GM12874 (cell line): ENCODE data around the gene TAS1R2.
A peak's percentile ranks its signal among the peaks of the same experiment; 100 is the strongest.

Source experiments
- TF ChIP-seq, protein P1 (sequence below): IDR thresholded peaks from 2 replicates; pipeline ENCODE4 v1.5.1; 2011; ENCODE audit warnings: low read depth, mild to moderate bottlenecking, control low read depth, low read length, moderate library complexity; ENCODE audit not compliant: insufficient read depth

Gene TAS1R2

DNA sequence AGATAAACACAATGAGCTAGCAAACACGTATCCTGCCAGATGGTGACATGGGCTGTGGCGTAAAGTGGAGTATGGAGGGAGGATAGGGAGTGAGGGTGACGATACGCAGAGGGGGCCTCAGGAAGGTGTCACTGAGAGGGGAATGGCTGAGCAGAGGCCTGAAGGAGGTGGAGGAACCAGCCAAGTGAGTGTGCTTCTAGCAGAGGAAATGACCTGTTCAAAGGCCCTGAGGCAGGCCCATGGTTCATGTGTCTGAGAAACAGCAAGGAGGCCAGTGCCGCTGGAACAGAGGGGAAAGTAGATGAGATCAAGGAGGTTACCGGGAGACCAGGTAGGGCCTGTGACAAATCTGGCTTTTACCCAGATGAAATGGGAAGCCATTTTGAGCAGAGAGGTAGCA, 36.0 kb downstream of the TAS1R2 start:
- TF ChIP-seq, protein P1, sequence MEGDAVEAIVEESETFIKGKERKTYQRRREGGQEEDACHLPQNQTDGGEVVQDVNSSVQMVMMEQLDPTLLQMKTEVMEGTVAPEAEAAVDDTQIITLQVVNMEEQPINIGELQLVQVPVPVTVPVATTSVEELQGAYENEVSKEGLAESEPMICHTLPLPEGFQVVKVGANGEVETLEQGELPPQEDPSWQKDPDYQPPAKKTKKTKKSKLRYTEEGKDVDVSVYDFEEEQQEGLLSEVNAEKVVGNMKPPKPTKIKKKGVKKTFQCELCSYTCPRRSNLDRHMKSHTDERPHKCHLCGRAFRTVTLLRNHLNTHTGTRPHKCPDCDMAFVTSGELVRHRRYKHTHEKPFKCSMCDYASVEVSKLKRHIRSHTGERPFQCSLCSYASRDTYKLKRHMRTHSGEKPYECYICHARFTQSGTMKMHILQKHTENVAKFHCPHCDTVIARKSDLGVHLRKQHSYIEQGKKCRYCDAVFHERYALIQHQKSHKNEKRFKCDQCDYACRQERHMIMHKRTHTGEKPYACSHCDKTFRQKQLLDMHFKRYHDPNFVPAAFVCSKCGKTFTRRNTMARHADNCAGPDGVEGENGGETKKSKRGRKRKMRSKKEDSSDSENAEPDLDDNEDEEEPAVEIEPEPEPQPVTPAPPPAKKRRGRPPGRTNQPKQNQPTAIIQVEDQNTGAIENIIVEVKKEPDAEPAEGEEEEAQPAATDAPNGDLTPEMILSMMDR = no peak

DNA sequence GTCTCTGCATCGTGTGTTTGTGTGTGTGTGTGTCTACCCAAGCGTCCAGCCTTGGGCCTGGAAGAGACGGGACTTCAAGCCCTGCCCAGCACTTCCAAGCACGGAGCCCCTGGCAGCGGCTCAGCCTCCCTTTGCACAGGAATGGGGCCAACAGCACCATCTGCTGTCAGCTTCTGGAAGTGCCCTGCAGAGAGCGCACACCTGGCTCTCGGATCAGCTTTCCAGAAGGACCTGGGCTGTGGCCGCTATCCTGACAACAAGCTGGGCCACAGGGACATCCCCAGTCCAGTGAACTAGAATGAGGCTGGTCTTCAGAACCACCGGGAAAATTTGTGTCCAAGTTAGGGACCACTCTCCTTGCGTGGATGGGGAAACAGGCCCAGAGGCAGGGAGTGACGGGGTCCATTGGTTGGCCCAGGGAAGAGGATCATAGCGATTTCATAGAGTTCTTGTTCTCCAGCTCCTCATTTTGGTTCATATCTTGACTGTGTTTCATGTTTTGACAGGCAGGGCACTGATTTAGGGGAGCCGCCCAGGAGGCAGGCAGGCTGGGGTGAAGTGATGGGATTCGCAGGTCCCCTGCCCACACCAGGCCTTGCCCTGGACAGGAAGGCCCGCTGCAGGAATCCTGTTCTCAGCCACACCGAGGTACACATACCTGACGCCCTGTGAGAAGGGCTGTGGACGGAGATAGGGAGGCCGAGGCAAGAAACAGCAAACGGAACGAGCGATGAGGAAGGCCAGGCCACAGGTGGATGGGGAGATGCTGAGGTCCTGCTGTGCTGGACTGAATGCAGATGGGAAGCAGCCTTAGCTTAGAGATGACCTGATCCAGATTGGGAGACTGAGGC, 38.4 kb downstream of the TAS1R2 start:
- TF ChIP-seq, protein P1 = peak; percentile 96

DNA sequence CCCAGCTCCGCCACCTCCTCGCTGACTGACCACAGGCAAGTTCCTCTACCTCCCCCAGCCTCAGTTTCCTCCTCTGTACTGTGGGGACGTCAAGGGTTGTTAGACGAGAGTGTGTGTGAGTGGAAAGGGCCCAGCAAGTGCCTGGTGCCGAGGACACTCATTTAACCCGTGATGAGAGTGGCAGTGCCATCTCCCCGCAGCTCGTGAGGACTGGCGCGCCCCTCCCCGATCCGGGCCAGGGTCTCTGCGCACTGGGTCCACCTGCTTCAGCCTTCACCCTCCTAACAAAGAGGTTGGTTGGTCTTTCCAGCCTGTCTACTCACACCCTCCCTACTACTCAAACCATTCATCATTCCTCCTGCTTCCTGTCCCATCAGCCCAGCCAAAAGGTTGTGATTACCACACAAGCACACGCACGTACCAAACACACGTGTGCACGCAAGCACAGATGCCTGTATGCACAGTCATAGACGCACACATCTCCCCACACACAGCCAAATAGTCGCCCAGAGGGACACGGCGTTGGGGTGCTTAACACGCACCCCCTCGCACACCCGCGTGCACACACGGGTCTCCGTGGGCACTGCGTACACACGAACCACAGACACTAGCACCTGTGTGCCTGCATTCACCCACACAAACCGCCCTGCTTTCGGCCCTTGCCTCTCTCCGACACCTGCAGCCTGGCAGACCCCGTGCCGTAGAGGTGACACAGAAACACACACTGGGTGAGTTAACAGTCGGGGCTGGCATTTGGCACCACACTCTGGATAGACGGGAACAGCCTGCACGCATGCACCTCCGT, 39.3 kb downstream of the TAS1R2 start:
- TF ChIP-seq, protein P1 = no peak

DNA sequence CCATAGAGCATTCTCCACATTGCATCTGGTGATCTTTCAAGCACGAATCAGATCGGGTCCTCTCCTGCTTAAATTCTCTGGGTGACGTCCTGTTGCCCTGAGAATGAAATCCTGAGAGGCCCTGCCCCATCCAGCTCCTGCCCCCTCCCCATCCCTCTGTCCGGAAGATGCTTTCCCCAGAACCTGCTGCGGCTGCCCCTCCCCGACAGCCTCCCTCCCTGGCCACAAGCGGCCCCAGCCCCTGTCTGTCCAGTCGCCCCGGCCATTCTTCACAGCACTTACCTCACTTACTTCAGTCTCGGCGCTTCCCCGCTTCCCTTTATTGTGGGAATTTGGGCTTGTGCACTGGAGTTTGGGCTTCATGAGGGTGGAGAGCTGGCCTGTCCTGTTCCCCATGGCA, 40.3 kb downstream of the TAS1R2 start:
- TF ChIP-seq, protein P1 = no peak

DNA sequence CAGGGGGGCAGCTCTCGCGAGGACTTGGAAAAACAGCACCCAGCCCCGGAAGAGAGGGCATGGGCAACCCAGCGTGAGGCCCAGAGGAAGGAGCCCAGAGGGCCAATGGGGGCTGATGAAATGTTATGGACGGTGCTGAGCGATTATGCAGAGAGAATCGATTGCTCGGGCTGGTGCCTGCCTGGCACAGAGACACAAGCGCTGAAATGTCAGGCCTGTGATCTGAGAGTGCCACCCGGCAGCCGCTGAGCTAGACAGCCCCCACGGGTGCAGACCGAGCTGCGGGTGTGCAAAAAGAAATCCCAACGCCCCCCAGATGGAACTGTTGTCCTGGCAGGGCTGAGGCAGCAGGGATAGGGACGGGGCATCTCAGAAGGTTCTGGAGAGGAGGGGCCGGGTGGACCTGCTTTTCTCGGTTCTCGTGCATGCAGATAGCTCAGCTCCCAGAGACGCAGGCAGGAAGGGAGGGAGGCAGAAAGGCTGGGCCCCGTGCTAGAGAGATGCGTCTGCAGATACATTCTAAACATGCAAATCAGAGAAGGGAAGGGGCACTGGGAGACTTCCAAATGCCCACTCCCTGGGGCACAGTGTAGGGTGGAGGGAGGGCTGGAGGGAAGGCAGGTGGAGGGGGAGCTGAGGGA, 41.5 kb downstream of the TAS1R2 start:
- TF ChIP-seq, protein P1 = no peak

DNA sequence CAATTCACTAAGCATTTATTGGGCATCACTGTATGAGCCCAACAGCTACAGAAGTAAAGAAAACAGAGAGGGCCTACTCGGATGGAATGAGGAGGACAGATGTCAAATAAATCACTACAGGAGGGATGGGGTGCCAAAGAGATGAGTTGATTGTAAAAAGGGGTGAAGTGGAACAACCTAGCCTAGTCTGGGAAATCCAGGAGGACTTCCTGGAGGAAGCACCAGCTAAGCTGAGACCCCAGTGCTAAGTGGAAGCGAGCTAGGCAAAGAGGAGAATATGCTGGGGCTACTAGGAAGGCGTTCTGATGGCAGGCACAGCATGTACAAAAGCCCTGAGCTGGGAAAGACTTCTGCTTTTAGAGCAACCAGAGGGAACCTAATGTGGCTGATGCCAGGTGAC, 42.1 kb downstream of the TAS1R2 start:
- TF ChIP-seq, protein P1 = no peak

DNA sequence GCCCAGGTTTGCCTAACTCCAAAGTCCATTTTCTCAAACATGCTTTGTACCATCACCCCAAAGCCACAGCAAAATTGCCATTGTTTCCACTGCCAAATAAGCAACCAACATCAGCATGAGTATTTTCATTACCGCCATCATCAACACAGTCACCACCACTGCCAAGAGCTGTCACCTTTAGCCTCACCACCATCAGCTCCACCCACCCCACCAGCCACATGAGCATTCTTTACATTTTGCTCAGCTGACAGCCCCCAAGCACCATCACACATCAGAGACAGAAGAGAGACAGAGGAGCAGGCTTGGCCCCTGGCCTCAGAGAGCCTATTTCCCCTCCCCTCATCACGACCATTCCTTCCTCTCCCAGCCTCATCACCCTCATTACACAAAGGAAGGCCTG, 42.7 kb downstream of the TAS1R2 start:
- TF ChIP-seq, protein P1 = no peak
